Ishikawa (cell line): ENCODE results near the gene DACT3.

Source experiments
- CEBPB ChIP-seq: IDR thresholded peaks from 2 replicates; pipeline ENCODE4 v1.6.1; 2012
- EP300 ChIP-seq: IDR thresholded peaks from 2 replicates; pipeline ENCODE4 v1.6.1; 2012; ENCODE audit warnings: borderline replicate concordance
- NFIC ChIP-seq: IDR thresholded peaks from 2 replicates; pipeline ENCODE4 v1.6.1; 2012
- RAD21 ChIP-seq: IDR thresholded peaks from 2 replicates; pipeline ENCODE4 v1.6.1; 2012; ENCODE audit warnings: low read depth
- TAF1 ChIP-seq: IDR thresholded peaks from 2 replicates; pipeline ENCODE4 v1.6.1; 2012; ENCODE audit warnings: low read depth, mild to moderate bottlenecking
- YY1 ChIP-seq: IDR thresholded peaks from 2 replicates; pipeline ENCODE4 v1.6.1; 2012; ENCODE audit warnings: low read depth

DNA sequence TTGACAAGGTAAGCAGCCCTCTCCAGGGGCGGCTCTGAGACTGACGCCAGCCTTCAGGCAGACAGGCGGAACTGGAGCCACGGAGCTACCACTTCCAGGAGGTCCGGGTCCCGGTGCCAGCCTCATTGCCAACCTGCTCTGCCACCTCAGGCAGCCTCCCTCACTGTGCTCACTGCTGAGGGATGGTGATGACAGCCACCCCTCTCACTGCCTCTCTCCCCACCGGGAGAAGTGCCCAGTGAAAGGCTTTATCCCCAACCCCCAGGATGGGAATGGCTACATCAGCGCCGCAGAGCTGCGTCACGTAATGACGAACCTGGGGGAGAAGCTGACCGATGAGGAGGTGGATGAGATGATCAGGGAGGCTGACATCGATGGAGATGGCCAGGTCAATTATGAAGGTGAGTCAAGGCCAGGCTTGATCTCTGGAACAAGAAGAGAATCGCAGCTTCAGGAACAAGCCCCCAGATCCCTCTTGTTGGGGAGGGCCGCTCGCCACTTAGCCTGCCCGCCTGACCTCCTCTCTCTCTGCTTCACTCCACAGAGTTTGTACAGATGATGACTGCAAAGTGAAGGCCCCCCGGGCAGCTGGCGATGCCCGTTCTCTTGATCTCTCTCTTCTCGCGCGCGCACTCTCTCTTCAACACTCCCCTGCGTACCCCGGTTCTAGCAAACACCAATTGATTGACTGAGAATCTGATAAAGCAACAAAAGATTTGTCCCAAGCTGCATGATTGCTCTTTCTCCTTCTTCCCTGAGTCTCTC, 52.2 kb downstream of the DACT3 start:
- no peak for TF ChIP-seq TAF1
- no peak for TF ChIP-seq RAD21
- no peak for TF ChIP-seq NFIC
- no peak for TF ChIP-seq YY1
- TF ChIP-seq CEBPB = no peak
- TF ChIP-seq EP300 = no peak
